ENCODE data around the gene CLDN34. TPM values are rescaled to one million over a fixed set of nuclear protein-coding genes. Genes with fewer than 3 reads are reported as not detected.

The CLDN34 gene
- polyA plus RNA-seq, 1 donor (not counting 4 experiments of a cell fraction or from before 2014, with no cell fraction given), result 0.10 TPM

DNA sequence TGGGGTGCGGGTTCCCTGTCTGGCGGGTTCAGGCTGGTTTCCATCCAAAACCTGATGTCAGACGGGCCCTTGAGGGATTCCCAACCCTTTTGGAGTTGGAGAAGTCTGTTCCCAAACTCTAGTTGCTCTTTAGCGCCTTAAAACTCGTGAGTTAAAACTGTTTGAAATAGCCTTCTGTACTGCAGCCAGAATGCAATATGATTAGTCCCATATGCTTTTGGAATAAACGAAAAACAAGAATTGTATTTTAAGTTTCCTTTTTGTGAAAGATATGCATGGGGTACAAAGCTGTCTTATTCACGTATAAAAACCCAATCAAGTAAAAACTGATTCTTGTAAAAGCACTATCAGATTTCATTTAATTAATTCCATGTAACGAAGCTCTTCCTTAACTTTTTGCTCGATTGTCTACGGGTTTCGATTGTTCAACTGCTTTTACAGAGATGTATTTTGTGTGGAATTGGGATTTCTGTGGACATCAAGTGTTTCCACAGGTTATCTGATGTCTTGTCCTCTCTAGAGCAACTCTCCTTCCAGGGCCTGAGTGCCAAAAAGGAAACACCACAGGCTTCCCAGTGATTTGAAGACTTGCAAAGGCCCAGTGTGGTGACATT lies 49.5 kb downstream of the CLDN34 start:
- H3K27ac ChIP-seq (ENCODE audit: control insufficient read depth, insufficient read depth, low read length), result peak overlapping the region; percentile 3
- no peak for DNase-seq (ENCODE audit: low read depth, low spot score)
- no peak overlapping the region for H2AFZ ChIP-seq (ENCODE audit: control insufficient read depth, low read length)
- no peaks in the 10 kb centered on the region for H3K9me1 ChIP-seq (ENCODE audit: control insufficient read depth, extremely low read depth, insufficient read depth, low read length)
- no peaks in the 10 kb centered on the region for H3K27me3 ChIP-seq (ENCODE audit: control insufficient read depth, extremely low read depth, insufficient read depth, low read length)
- H3K36me3 ChIP-seq (ENCODE audit: control insufficient read depth in 2 of 2, extremely low read depth in 1 of 2, insufficient read depth in 2 of 2, low read length in 2 of 2), result no peaks in the 10 kb centered on the region
- H3K9me3 ChIP-seq (ENCODE audit: control insufficient read depth, low read depth, low read length), result no peaks in the 10 kb centered on the region
- TF ChIP-seq EZH2 (IDR thresholded peaks at IDR 0.05; ENCODE audit: low read length), result no peak
- TF ChIP-seq CTCF (optimal IDR thresholded peaks at IDR 0.05 in 1 of 3, IDR thresholded peaks at IDR 0.05 in 1 of 3, conservative IDR thresholded peaks at IDR 0.05 in 1 of 3; ENCODE audit: extremely low read depth in 1 of 3, insufficient read depth in 2 of 3, low read length in 3 of 3), result no peak
- FAIRE-seq, result no peak
- H3K79me2 ChIP-seq (ENCODE audit: control insufficient read depth, insufficient read depth, low read length), result peaks cover 18% of the 10 kb centered on the region
- no peaks in the 10 kb centered on the region for H4K20me1 ChIP-seq (ENCODE audit: control insufficient read depth, extremely low read depth, insufficient read depth, low read length)
- dilution Hi-C loops (cut with MboI; ENCODE audit: extremely low pct_ligation_motif_present, low sequenced_read_pairs), result no loop called here
- peak overlapping the region; percentile 46 to 69 (median 57) for H3K4me3 ChIP-seq (ENCODE audit: control insufficient read depth in 2 of 3, extremely low read depth in 1 of 3, insufficient read depth in 2 of 3, low read depth in 1 of 3, low read length in 3 of 3)
- peak overlapping the region; percentile 63 for H3K4me2 ChIP-seq (ENCODE audit: control insufficient read depth, extremely low read depth, insufficient read depth, low read depth, low read length)
- H3K9ac ChIP-seq (ENCODE audit: control insufficient read depth, extremely low read depth, insufficient read depth, low read length), result peak overlapping the region; percentile 69
- peaks cover 3% of the 10 kb centered on the region for H3K4me1 ChIP-seq (ENCODE audit: control insufficient read depth, extremely low read depth, insufficient read depth, low read length)

DNA sequence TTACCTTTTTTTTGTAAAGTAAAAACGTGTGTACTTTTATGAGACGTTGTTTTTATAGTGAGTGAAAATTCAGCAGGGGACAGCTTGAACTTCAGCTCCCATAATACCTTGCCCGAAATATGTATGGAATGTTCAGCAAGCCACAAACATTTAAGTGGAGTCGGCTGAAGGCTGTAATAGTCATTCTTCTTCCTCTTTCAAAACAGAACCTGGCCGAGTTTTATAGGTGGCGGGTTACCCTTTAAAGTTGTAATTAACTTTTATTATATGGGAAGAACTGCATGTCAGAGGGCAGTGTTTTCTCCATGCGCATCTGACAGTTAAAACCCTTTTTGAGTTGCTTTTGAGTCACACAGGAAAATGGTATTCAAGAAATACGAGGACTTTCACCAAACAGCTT lies 50.7 kb downstream of the CLDN34 start:
- Histone ChIP-seq H3K9me3 (ENCODE audit: control insufficient read depth, low read depth, low read length) (no peaks in the 10 kb centered on the region), H3K4me3 (ENCODE audit: control insufficient read depth in 2 of 3, extremely low read depth in 1 of 3, insufficient read depth in 2 of 3, low read depth in 1 of 3, low read length in 3 of 3) (no peak overlapping the region), H3K27me3 (ENCODE audit: control insufficient read depth, extremely low read depth, insufficient read depth, low read length) (no peaks in the 10 kb centered on the region), H3K9me1 (ENCODE audit: control insufficient read depth, extremely low read depth, insufficient read depth, low read length) (no peaks in the 10 kb centered on the region), H4K20me1 (ENCODE audit: control insufficient read depth, extremely low read depth, insufficient read depth, low read length) (no peaks in the 10 kb centered on the region), H3K27ac (ENCODE audit: control insufficient read depth, insufficient read depth, low read length) (no peak overlapping the region), H3K79me2 (ENCODE audit: control insufficient read depth, insufficient read depth, low read length) (peaks cover 27% of the 10 kb centered on the region), H3K4me2 (ENCODE audit: control insufficient read depth, extremely low read depth, insufficient read depth, low read depth, low read length) (peak overlapping the region; percentile 42), H3K9ac (ENCODE audit: control insufficient read depth, extremely low read depth, insufficient read depth, low read length) (no peak overlapping the region), H3K36me3 (ENCODE audit: control insufficient read depth in 2 of 2, extremely low read depth in 1 of 2, insufficient read depth in 2 of 2, low read length in 2 of 2) (no peaks in the 10 kb centered on the region), H2AFZ (ENCODE audit: control insufficient read depth, low read length) (no peak overlapping the region), H3K4me1 (ENCODE audit: control insufficient read depth, extremely low read depth, insufficient read depth, low read length) (peaks cover 4% of the 10 kb centered on the region)
- DNase-seq (ENCODE audit: low read depth, low spot score) (peak; percentile 11), FAIRE-seq (peak; percentile 53)
- dilution Hi-C loops (cut with MboI; ENCODE audit: extremely low pct_ligation_motif_present, low sequenced_read_pairs), result no loop called here
- TF ChIP-seq CTCF (optimal IDR thresholded peaks at IDR 0.05 in 1 of 3, IDR thresholded peaks at IDR 0.05 in 1 of 3, conservative IDR thresholded peaks at IDR 0.05 in 1 of 3; ENCODE audit: extremely low read depth in 1 of 3, insufficient read depth in 2 of 3, low read length in 3 of 3) (no peak), EZH2 (IDR thresholded peaks at IDR 0.05; ENCODE audit: low read length) (no peak)

Other genes starting within 250 kb of the CLDN34 start
- 0.28 to 0.62 TPM (median 0.33 TPM) in 3 replicates for gene GPR143, start 201.5 kb upstream of the CLDN34 start, polyA plus RNA-seq
- 1.8 to 6.6 TPM (median 3.3 TPM) in 3 replicates for gene SHROOM2, start 180.9 kb upstream of the CLDN34 start, polyA plus RNA-seq
- 0.24 to 0.64 TPM (median 0.31 TPM) in 3 replicates for gene CLCN4, start 189.6 kb downstream of the CLDN34 start, polyA plus RNA-seq

Measured in keratinocyte (primary cell).